WTC11 (cell line): ENCODE data around the gene CALCOCO2.
"Not testable (repeated sequence)": the region's sequence is repeated elsewhere in the genome, so short reads cannot be mapped to it uniquely, and the experiment has no call there.

ENCODE experiments used
- E2F5 ChIP-seq: sonication (generic); formaldehyde crosslinking; IDR thresholded peaks from 2 replicates; pipeline ENCODE4 v1.8.1; 2022; ENCODE audit warnings: mild to moderate bottlenecking, moderate library complexity, missing genetic modification reagents
- ELF4 ChIP-seq: sonication (generic); formaldehyde crosslinking; IDR thresholded peaks from 2 replicates; pipeline ENCODE4 v1.8.1; 2022; ENCODE audit warnings: low read depth, mild to moderate bottlenecking, moderate library complexity, missing genetic modification reagents
- IRF1 ChIP-seq: sonication (generic); formaldehyde crosslinking; IDR thresholded peaks from 2 replicates; pipeline ENCODE4 v1.8.0; 2023; ENCODE audit warnings: missing genetic modification reagents
- USF2 ChIP-seq: sonication (generic); formaldehyde crosslinking; IDR thresholded peaks from 2 replicates; pipeline ENCODE4 v1.8.1; 2023; ENCODE audit warnings: mild to moderate bottlenecking, missing genetic modification reagents, moderate library complexity
- ZNF416 ChIP-seq: fragments of 250-450 bp; sonication (Bioruptor Pico); IDR thresholded peaks from 2 replicates; pipeline ENCODE4 v1.9.0; 2021; ENCODE audit warnings: mild to moderate bottlenecking, inconsistent platforms
- TF ChIP-seq, protein P1 (sequence below): sonication (generic); formaldehyde crosslinking; IDR thresholded peaks from 2 replicates; pipeline ENCODE4 v1.8.1; 2023; ENCODE audit warnings: mild to moderate bottlenecking, missing genetic modification reagents
- TF ChIP-seq, protein P2 (sequence below): sonication (generic); formaldehyde crosslinking; IDR thresholded peaks from 2 replicates; pipeline ENCODE4 v1.8.0; 2022; ENCODE audit warnings: mild to moderate bottlenecking, missing genetic modification reagents

- not testable (repeated sequence) for TF ChIP-seq ELF4, ZNF416, USF2, E2F5, IRF1 (CRISPR knock-in tag)
- TF ChIP-seq, protein P1, sequence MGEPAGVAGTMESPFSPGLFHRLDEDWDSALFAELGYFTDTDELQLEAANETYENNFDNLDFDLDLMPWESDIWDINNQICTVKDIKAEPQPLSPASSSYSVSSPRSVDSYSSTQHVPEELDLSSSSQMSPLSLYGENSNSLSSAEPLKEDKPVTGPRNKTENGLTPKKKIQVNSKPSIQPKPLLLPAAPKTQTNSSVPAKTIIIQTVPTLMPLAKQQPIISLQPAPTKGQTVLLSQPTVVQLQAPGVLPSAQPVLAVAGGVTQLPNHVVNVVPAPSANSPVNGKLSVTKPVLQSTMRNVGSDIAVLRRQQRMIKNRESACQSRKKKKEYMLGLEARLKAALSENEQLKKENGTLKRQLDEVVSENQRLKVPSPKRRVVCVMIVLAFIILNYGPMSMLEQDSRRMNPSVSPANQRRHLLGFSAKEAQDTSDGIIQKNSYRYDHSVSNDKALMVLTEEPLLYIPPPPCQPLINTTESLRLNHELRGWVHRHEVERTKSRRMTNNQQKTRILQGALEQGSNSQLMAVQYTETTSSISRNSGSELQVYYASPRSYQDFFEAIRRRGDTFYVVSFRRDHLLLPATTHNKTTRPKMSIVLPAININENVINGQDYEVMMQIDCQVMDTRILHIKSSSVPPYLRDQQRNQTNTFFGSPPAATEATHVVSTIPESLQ (CRISPR knock-in tag) = not testable (repeated sequence)
- TF ChIP-seq, protein P2, sequence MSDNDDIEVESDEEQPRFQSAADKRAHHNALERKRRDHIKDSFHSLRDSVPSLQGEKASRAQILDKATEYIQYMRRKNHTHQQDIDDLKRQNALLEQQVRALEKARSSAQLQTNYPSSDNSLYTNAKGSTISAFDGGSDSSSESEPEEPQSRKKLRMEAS (CRISPR knock-in tag) = not testable (repeated sequence)
Measured at GRCh38 chr17:48820936-48821335, 9.9 kb upstream of the CALCOCO2 start.
